ENCODE results near the gene NUDT21. TPM values are rescaled to one million over a fixed set of nuclear protein-coding genes. Genes with fewer than 3 reads are reported as not detected.

Gene NUDT21
- total RNA-seq, 1 donor from 2014 or later = 38.1 TPM

GRCh38 chr16:56470232-56470631 is 19.1 kb upstream of the NUDT21 start:
- H3K27me3 ChIP-seq = no peaks in the 10 kb centered on the region
- H3K4me3 ChIP-seq = no peak overlapping the region
- no peak for TF ChIP-seq CTCF (IDR thresholded peaks at IDR 0.05)
- TF ChIP-seq POLR2AphosphoS5 (IDR thresholded peaks at IDR 0.05; ENCODE audit: insufficient read depth in 1 of 2, low read depth in 1 of 2) = peak in 1 of 2 donors; percentile 78
- intact Hi-C loops (cut with DNase I) = no loop called here
- H3K36me3 ChIP-seq = peaks cover 0 to 89% of the 10 kb centered on the region in 2 donors
- no peaks in the 10 kb centered on the region for H3K9me3 ChIP-seq
- no peak for DNase-seq (ENCODE audit: extremely low spot score in 2 of 2)
- no peaks in the 10 kb centered on the region for H3K4me1 ChIP-seq
- H3K27ac ChIP-seq = no peak overlapping the region

DNA sequence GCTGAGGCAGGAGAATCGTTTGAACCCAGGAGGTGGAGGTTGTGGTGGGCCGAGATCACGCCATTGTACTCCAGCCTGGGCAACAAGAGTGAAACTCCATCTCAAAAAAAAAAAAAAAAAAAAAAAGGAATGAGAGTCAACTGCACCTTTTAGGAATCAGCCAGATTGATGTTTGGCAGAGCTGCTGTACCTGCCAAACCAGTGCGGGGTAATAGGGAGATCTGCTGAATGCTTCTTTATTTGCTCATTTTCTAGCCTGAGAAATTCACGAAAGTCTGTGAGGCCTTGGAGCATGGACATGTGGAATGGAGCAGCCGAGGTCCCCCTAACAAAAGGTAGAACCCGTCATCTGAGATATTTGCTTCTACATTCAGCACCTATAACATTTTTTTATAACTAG is 18.6 kb upstream of the NUDT21 start:
- Histone ChIP-seq H3K9me3 (no peaks in the 10 kb centered on the region), H3K36me3 (peaks cover 0 to 88% of the 10 kb centered on the region in 2 donors), H3K27ac (no peak overlapping the region), H3K27me3 (no peaks in the 10 kb centered on the region), H3K4me1 (no peaks in the 10 kb centered on the region), H3K4me3 (no peak overlapping the region)
- intact Hi-C loops (cut with DNase I) = no loop called here
- TF ChIP-seq POLR2AphosphoS5 (IDR thresholded peaks at IDR 0.05; ENCODE audit: insufficient read depth in 1 of 2, low read depth in 1 of 2) = no peak
- no peak for TF ChIP-seq POLR2A (IDR thresholded peaks at IDR 0.05)
- TF ChIP-seq CTCF (IDR thresholded peaks at IDR 0.05) = no peak
- DNase-seq (ENCODE audit: extremely low spot score in 2 of 2) = no peak

- intact Hi-C loops (cut with DNase I) = no loop called here
- Histone ChIP-seq H3K27ac (no peak overlapping the region), H3K27me3 (no peaks in the 10 kb centered on the region), H3K4me3 (no peak overlapping the region), H3K36me3 (peaks cover 0 to 79% of the 10 kb centered on the region in 2 donors), H3K9me3 (no peaks in the 10 kb centered on the region), H3K4me1 (no peaks in the 10 kb centered on the region)
- TF ChIP-seq POLR2AphosphoS5 (IDR thresholded peaks at IDR 0.05; ENCODE audit: insufficient read depth in 1 of 2, low read depth in 1 of 2) (no peak), CTCF (IDR thresholded peaks at IDR 0.05) (no peak), POLR2A (IDR thresholded peaks at IDR 0.05) (no peak)
- DNase-seq (ENCODE audit: extremely low spot score in 2 of 2) = no peak
Observed at GRCh38 chr16:56468800-56469199, 17.7 kb upstream of the NUDT21 start.

- peaks cover 0 to 62% of the 10 kb centered on the region in 2 donors for H3K36me3 ChIP-seq
- TF ChIP-seq POLR2AphosphoS5 (IDR thresholded peaks at IDR 0.05; ENCODE audit: insufficient read depth in 1 of 2, low read depth in 1 of 2) (no peak), CTCF (IDR thresholded peaks at IDR 0.05) (no peak), POLR2A (IDR thresholded peaks at IDR 0.05) (no peak)
- intact Hi-C loops (cut with DNase I) = no loop called here
- no peak overlapping the region for H3K4me3 ChIP-seq
- no peak overlapping the region for H3K27ac ChIP-seq
- H3K4me1 ChIP-seq = no peaks in the 10 kb centered on the region
- no peaks in the 10 kb centered on the region for H3K9me3 ChIP-seq
- no peak for DNase-seq (ENCODE audit: extremely low spot score in 2 of 2)
- H3K27me3 ChIP-seq = no peaks in the 10 kb centered on the region
Observed at GRCh38 chr16:56466344-56466743, 15.2 kb upstream of the NUDT21 start.

DNA sequence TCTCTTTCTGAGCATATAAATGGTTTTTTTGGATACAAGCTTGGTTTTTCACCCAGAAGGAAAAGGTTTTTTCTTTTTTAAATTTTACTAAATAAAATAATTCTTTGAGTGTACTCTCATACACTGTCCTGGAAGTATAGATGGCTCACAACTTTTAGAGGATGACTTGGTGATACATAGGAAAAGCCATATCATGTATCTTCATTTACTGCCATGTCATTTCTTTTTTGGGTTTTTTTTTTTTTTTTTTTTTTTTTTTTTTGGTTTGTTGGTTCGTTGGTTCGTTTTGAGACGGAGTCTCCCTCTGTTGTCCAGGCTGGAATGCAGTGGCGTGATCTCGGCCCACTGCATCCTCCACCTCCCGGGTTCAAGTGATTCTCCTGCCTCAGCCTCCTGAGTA is 12.0 kb upstream of the NUDT21 start:
- peaks cover 0 to 50% of the 10 kb centered on the region in 2 donors for H3K36me3 ChIP-seq
- H3K9me3 ChIP-seq = no peaks in the 10 kb centered on the region
- intact Hi-C loops (cut with DNase I) = no loop called here
- H3K27me3 ChIP-seq = no peaks in the 10 kb centered on the region
- TF ChIP-seq POLR2AphosphoS5 (IDR thresholded peaks at IDR 0.05; ENCODE audit: insufficient read depth in 1 of 2, low read depth in 1 of 2) (no peak), POLR2A (IDR thresholded peaks at IDR 0.05) (no peak), CTCF (IDR thresholded peaks at IDR 0.05) (no peak)
- no peaks in the 10 kb centered on the region for H3K4me1 ChIP-seq
- no peak overlapping the region for H3K27ac ChIP-seq
- no peak for DNase-seq (ENCODE audit: extremely low spot score in 2 of 2)
- H3K4me3 ChIP-seq = no peak overlapping the region

Measured in vagina (tissue), 2 donors.